HG02885 (cell line): ENCODE measurements around the gene ARPC5L.
A peak's percentile ranks its signal among the peaks of the same experiment; 100 is the strongest.
"Not testable (repeated sequence)": the region's sequence is repeated elsewhere in the genome, so short reads cannot be mapped to it uniquely, and the experiment has no call there.

Experiments
- ATAC-seq: cut with Tn5 transposase; IDR thresholded peaks from one replicate; pipeline ENCODE4 v1.9.1; 2021; ENCODE audit warnings: mild to moderate bottlenecking; ENCODE audit not compliant: unreplicated experiment, poor library complexity

The ARPC5L gene

DNA sequence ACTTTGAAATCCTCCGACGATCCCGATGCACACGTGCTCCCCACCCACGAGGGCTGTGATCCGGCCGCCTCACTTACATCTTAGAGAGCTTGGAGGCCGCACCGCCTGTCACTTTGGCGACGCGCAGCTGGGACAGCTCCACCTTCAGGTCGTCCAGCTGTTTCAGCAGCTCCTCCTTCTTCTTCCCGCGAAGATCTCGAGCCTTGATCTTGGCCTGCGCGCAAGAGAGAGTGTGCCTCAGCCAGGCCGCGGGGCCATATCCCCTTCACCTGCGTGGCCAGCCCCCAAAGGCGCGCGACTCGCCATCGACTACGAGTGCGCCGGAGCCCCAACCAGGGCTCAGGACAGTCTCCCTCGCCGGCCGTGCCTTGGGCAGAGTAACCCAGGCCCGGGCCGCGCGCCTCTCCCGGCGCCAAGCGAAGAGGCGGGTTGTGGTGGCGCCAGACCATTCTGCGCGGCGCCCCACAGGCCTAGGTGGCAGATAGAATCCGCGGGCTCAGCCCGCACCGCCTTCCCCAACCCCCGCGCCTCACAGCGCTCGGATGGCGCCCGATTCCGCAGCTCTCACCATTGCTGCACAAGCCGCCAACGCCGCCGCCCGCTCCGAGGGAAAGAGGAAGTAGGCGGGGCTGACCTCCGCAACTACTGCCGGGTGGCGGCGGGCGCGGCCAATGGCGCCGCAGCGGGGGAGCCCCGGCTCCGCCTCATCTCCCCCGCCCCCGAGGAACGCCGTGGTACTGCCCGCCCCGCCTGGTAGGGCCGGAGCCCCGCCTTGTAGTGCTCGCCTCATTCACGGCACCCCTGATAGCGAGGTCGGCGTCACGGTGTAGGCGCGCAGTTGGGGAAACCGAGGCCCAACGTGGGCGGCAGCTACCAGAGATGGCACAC, at the start of gene ARPC5L, which contains the start of gene RPL35:
ARPC5L (plus strand) TSS at position 789 of the 888 bp plus-strand sequence. CDS start 7,161 bp downstream, outside the sequence.
RPL35 (minus strand) TSS at position 616 of the 888 bp plus-strand sequence; CDS start at position 571, 45 bp downstream.
- ATAC-seq, result peak; percentile 90

DNA sequence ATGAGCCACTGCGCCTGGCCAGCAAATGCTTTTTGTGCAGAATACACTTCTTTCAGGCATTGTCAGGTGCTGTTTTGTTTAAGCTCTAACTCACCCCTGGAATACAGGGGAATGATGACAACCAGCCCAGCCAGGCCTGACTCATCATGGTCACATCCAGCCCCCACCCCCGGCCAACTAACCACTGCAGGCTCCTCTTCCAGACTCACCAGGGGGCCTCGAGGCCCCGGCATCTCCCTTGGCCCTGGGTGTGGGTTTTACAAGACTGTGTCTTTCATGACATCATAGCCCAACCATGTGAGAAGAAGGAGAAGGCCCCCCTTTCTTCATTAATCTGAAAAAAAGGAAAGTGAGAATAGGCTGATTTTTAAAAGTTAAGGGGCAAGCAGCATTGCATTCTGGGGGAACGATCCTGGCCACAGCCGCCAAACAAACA, 49.5 kb upstream of the ARPC5L start:
- ATAC-seq, result no peak

DNA sequence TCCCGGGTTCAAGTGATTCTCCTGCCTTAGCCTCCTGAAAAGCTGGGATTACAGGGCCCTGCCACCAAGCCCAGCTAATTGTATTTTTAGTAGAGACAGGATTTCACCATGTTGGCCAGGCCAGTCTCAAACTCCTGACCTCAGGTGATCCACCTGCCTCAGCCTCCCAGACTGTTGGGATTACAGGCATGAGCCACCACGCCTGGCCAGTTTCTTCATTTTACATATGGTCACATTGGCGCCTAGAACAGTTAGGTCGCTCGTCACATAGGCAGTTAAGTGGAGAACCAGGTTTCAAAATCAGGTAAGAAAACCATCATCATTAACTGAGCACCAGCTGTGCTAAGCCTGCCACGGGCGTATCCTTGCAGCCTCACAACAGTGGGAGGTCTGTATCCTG, 48.9 kb upstream of the ARPC5L start:
- no peak for ATAC-seq

DNA sequence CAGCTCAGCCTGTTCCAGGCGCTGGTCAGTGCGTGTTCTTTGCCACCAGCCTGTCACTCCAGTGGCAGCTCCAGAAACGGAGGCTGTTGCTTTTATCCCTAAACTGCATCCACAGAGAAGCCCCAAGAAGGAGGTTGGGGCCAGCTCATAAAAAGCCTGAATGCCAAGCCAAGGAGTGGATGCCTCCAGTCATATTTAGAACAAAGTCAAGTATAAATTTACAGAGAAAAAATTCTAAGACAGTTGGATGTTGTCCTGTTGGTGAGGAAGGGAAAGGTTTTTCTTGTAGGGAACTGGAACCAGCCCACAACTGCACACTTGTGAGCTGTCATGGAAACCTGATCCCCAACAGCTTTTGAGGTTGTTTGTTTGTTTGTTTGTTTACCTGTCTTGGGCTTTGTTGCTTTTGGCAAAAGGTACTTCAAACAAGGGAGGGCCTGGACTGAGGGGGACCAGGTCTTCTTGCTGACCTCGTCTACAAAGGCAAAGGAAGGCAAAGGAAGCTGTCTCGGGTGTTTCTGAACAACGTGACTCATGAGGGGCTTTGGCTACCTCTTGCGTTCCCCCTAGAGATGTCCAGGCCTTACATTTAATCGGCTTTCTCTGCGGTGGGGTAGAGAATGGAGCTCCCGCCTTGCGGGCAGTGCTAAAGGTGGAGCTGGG, 48.3 kb upstream of the ARPC5L start:
- ATAC-seq, result no peak

DNA sequence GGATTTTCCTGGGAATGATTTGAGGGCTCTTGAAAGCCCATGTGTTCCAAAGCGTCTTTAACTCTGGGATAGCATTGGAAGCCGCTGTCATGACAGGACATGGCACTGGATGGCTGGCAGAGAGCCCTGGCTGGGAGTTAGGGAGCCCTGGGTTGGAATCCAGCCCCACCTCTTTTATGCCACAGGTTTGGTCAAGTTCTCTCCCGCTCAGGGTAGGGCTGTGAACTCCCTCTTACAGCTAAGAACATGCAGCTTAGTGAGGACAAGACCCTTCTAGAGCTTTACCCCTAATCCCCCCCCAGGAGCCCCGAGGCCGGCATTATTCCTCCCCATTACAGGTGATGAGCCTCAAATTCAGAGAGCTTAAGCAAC, 47.8 kb upstream of the ARPC5L start:
- ATAC-seq, result no peak

DNA sequence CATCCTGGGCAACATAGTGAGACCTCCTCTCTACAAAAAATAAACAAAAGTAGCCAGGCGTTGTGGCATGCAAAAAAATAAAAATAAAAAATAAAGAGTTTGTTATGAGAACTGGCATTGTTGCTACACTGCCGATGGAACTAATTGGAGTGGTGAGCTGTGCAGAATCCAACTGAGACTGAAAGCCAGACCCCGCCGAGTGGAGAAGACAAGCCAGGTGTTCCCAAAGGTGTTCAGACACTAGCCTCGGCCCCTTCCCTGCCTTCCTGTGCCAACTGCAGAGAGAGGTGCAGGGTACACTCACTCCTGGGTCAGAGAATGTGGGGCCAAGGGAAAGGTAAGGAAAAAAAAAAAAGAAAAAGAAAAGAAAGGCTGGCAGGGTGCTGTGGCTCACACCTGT, 46.3 kb upstream of the ARPC5L start:
- ATAC-seq, result no peak

DNA sequence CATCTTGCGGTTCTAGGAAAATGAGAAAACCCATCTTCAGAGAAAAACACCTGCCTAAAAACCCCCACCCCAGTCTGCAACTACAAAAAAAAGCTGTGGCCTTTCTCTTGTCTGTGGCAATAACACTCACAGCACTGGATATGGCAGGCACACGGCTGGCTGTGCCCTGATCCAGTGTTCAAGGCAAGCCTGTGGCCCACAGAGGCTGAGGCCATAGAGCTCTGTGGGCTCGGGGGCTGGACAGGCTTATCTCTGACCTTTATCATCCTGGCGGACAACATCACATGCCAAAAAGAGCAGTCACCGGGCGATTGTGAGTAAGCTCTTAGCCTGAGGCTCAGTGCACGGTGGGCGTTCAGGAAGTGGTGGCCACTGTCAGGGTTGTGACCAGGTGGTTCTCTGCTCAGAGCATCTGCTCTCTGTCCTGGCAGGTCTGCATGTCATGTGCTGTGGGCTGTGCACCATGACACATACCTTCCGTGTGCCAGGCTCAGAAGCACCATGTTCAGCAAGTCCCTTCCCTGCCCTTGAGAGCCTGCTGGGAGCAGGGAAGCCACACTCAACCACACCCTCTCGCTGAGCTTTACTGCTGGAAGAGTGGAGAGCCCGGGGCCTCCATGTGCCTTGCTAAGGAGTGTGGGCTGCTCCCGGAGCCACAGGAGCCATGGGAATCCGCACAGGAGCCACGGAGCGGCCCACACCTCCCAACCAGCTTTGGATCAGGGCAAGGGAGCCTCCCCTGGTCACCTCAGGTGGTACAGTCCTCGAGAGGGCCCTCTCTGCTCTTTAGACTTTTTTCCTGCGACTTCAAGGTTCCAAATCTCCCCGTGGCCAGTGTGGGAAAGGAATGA, 43.3 kb upstream of the ARPC5L start:
- peak; percentile 69 for ATAC-seq

DNA sequence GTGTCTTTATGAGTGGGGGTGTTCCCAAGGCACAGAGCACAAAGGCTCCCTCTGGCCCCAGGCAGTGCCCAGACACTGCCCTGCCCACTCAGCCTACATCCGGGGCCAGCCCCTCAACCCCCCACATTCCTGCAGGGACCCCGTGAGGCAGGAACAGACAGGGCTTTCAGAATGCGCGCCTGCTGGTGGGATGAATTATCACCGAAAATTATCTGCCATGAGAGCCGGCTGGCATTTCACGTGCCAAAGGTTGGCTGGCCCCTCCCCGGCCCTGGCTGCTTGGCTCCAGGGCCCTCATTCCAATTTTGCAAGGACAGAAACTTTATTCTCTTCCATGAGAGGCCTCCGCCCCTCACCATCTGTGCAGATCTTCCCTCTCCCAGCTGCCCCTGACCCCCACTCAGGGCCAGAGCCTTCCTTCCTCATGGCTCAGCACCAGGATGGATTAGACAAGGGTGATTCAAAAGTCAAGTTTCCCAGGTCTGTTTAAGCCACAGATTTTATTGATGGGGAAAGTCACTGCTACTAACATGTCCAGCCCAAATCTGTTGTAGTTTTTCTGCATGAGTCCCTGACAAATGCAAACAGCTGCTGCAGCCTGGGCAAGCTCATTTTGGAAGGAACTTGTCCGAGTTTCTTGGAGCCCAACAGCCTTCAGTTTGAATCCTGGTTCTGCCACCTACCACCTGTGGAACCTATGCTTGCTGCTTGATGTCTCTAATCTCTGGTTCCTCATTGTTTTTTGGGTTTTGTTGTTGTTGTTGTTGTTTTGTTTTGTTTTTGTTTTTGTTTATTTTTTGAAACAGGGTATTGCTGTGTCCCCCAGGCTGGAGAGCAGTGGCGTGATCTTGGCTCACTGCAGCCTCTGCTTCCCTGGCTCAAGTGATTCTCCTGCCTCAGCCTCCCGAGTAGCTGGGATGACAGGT, 41.0 kb upstream of the ARPC5L start:
- ATAC-seq, result no peak

DNA sequence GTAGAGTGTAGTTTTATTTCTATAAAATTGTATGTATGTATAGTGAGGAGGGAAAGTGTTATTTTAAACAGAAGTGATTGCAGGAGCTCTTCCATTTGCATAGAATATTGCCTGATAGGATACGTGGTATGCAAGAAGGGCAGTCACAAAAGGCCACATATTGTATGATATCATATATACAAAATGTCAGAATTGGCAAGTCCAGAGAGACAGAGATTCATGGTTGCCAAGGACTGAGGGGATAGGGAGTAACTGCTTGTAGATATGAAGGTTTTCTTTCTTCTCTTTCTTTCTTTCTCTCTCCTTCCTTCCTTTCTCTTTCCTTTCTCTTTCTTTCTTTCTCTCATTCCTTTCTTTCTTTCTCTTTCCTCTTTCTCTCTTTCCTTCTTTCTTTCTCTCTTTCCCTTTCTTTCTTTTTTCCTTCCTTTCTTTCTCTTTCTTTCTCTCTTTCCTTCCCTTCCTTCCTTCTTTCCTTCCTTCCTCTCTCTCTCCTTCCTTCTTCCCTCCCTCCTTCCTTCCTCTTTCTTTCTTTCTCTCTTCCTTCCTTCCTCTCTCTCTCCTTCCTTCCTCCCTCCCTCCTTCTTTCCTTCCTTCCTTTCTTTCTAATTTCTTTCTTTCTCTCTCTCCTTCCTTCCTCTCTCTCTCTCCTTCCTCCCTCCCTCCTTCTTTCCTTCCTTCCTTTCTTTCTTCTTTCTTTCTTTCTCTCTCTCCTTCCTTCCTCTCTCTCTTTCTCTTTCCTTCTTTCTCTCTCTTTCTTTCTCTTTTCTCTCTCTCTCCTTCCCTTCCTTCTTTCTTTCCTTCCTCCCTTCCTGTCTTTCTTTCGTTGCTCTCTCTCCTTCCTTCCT, 33.2 kb upstream of the ARPC5L start:
- ATAC-seq, result no peak

DNA sequence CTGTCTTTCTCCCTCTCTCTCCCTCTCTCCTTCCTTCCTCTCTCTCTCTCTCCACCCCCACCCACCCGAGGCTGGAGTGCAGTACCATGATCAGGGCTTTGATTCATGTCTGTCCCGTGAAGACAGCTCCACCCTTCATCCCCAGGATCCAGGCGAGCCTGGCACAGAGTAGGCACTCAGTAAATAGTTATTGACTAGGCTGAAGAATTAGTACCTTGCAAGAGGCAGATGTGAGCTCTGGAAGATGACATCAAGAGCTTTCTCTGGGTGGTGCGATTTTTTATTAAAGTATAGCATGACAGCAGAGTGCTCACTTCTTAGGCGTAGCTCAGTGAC, 32.6 kb upstream of the ARPC5L start:
- ATAC-seq, result no peak

DNA sequence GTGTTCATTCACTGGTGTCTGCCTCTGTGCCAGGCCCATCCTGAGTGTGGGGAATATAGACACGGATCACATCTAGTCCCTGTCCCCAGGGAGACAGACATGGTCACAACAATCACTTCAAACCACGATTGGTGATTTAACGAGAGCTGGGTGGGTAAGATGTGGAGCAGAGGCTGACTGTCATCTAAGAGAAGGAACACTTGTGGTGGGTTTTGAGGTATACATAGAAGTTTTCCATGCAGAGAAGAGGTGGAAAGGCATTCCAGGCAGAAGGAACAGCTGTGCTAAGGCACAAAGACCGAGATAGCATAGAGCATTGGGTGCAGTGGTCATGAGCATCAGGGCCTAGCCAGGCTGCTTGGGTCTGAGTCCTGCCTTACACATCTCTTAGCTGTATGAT, 31.3 kb upstream of the ARPC5L start:
- no peak for ATAC-seq

DNA sequence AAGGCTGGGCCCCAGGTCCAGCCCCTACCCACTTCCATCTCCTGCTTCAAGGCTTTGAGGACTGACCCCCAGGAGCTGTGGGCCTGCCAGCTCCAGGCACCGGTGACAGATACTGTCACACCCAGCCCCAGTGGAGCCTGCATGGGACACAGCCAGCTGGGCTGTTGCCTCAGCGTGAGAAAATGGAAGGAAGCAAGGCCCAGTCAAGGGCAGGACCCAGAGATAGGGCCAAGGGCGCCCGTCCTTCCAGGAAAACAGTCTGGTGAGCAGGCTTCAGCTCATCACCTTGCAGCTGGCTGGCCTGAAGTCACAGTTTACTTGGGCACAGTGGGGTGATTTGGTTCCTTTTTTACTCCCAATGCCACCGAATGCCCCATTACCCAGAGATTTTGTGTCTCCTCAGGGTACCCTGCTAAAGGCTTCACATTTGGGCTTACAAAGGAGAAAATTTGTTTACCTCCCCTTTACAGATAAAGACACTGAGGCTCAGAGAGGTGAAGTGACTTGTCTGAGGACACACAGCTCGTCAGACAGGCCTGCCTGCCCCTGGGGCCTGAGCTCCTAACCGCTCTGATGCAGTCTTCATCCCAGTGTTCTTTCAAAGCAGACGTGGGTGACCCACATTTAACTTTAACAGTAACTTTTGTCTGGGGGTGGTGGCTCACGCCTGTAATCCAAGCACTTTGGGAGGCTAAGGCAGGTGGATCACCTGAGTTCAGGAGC, 30.1 kb upstream of the ARPC5L start:
- ATAC-seq, result no peak

DNA sequence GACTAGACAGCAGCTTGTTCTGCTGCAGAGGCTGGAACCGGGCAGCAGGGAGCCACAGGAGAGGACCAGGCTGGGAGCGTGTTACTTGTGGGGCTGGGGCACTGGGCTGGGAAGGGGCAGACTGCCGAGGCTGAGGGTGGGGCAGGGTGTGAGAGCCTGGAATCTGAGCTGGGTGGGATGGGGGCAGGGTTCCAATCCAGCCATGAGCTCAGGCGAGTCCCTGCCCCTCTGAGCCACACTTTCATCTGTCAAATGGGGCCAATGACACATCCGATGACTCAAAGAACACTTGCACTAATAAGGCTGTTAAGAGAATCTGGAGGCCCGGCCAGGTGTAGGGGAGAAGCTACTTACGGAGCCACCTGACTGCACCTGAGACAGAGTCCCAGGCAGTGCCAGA, 27.3 kb upstream of the ARPC5L start:
- no peak for ATAC-seq

DNA sequence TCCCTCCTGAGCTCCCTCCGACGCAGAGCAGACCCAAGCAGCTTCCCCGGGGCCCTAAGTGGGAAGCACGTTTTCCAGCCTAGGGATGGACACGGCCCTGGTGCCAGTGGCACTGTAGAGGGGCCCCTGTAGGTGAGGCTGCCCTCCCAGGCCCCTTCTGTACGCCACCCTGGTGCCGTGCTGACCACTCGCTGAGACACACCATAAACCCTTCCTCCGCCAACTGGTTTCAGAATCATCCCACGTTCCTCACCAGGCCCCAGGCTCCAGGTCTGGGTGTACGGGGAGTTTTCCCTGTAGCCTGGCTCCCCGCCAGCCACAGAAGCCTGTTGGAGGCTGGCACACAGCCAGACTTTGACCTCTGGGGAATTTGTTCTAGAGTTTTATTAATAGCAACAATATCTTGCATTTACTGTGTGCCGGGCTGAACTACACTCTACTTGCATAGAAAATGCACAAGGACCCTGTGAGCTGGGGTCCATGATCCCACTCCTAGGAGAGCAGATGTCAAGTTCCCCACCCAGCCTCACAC, 26.8 kb upstream of the ARPC5L start:
- no peak for ATAC-seq

DNA sequence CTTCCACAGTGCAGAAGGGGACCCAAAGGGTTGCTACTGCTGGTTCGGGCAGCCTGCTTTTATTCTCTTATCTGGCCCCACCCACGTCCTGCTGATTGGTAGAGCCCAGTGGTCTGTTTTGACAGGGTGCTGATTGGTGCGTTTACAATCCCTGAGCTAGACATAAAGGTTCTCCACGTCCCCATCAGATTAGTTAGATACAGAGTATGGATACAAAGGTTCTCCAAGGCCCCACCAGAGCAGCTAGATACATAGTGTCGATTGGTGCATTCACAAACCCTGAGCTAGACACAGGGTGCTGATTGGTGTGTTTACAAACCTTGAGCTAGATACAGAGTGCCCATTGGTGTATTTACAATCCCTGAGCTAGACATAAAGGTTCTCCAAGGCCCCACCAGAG, 23.8 kb upstream of the ARPC5L start:
- ATAC-seq, result not testable (repeated sequence)

DNA sequence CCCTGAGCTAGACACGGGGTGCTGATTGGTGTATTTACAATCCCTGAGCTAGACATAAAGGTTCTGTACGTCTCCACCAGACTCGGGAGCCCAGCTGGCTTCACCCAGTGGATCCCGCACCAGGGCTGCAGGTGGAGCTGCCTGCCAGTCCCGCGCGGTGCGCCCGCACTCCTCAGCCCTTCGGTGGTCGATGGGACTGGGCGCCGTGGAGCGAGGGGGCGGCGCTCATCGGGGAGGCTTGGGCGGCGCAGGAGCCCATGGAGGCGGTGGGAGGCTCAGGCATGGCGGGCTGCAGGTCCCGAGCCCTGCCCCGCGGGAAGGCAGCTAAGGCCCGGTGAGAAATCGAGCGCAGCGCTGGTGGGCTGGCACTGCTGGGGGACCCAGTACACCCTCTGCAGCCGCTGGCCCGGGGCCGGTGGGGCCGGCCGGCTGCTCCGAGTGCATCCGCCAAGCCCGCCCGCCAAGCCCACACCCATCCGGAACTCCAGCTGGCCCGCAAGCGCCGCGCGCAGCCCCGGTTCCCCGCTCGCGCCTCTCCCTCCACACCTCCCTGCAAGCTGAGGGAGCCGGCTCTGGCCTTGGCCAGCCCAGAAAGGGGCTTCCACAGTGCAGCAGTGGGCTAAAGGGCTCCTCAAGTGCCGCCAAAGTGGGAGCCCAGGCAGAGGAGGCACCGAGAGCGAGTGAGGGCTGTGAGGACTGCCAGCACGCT, 23.2 kb upstream of the ARPC5L start:
- ATAC-seq, result not testable (repeated sequence)

DNA sequence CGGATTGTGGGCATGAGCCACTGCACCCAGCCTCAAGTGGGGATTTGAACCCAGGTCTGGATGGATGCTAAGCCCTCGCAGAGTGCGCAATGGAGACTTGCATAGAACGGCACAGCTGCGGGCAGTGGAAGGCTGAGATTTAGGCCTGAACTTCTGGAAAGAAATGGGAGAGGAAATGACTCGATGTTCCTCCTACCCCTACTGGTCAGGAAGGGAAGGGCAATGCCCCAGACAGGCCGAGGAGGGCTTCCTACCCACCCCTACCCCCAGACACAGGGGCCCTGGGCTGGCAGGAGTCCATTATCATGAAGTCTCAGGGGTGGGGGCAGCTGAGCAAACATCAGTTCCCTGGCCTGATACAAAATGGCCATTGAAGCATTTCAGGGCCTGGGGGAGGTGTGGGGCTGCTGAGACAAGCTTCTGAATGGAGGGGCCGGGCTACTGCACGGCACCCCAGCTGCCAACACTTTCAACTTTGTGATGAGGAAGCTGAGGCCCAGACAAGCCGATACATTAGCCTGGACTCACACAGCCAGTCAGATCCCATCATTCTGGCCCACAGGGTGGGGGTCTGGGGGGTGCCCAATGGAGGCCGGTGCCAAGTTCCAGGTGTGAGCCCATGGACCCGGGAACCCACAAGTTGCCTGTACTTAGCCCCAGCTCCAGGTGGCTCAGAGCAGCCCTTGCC, 22.2 kb upstream of the ARPC5L start:
- ATAC-seq, result no peak
